ENCODE results near the gene NXPH1.
A peak's percentile ranks its signal among the peaks of the same experiment; 100 is the strongest.

Gene NXPH1

DNA sequence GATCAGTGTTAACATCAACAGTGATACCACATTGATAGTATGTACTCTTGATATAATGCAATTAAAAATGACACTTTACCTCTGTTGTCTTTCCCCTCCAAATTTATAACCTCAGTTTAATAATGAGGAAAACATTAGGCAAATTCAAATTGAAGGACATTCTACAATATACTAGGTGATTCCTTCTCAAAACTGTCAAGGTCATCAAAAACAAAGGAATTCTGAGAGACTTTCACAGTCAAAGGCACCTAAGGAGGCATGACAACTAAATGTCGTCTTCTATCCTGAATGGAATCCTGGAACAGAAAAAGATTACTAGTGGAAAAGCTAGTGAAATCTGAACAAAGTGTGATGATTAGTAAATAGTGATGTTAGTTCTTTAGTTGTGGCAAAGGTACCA, 22.3 kb upstream of the NXPH1 start:
- Histone ChIP-seq H3K36me3 (ENCODE audit: control insufficient read depth, insufficient read depth, low read length) (no peaks in the 10 kb centered on the region), H3K27me3 (ENCODE audit: control insufficient read depth, insufficient read depth, low read length) (no peaks in the 10 kb centered on the region), H3K9me3 (ENCODE audit: control insufficient read depth, insufficient read depth, low read length) (no peaks in the 10 kb centered on the region), H3K27ac (ENCODE audit: low read depth, low read length) (no peak overlapping the region), H3K4me3 (ENCODE audit: low read depth, low read length) (no peak overlapping the region), H3K4me1 (ENCODE audit: control insufficient read depth, insufficient read depth, low read length) (no peaks in the 10 kb centered on the region), H3K9ac (ENCODE audit: low read depth, low read length) (no peak overlapping the region)

- Histone ChIP-seq H3K27ac (ENCODE audit: low read depth, low read length) (no peak overlapping the region), H3K4me3 (ENCODE audit: low read depth, low read length) (no peak overlapping the region), H3K36me3 (ENCODE audit: control insufficient read depth, insufficient read depth, low read length) (no peaks in the 10 kb centered on the region), H3K4me1 (ENCODE audit: control insufficient read depth, insufficient read depth, low read length) (no peaks in the 10 kb centered on the region), H3K9ac (ENCODE audit: low read depth, low read length) (no peak overlapping the region), H3K27me3 (ENCODE audit: control insufficient read depth, insufficient read depth, low read length) (no peaks in the 10 kb centered on the region), H3K9me3 (ENCODE audit: control insufficient read depth, insufficient read depth, low read length) (no peaks in the 10 kb centered on the region)
These were observed 19.8 kb upstream of the NXPH1 start for GRCh38 chr7:8413600-8413999.

- Histone ChIP-seq H3K27me3 (ENCODE audit: control insufficient read depth, insufficient read depth, low read length) (no peaks in the 10 kb centered on the region), H3K9me3 (ENCODE audit: control insufficient read depth, insufficient read depth, low read length) (no peaks in the 10 kb centered on the region), H3K4me1 (ENCODE audit: control insufficient read depth, insufficient read depth, low read length) (no peaks in the 10 kb centered on the region), H3K36me3 (ENCODE audit: control insufficient read depth, insufficient read depth, low read length) (no peaks in the 10 kb centered on the region), H3K27ac (ENCODE audit: low read depth, low read length) (no peak overlapping the region), H3K9ac (ENCODE audit: low read depth, low read length) (no peak overlapping the region), H3K4me3 (ENCODE audit: low read depth, low read length) (no peak overlapping the region)
These were observed 14.7 kb upstream of the NXPH1 start for GRCh38 chr7:8418629-8419245.

- Histone ChIP-seq H3K36me3 (ENCODE audit: control insufficient read depth, insufficient read depth, low read length) (no peaks in the 10 kb centered on the region), H3K4me3 (ENCODE audit: low read depth, low read length) (no peak overlapping the region), H3K4me1 (ENCODE audit: control insufficient read depth, insufficient read depth, low read length) (no peaks in the 10 kb centered on the region), H3K27ac (ENCODE audit: low read depth, low read length) (no peak overlapping the region), H3K9me3 (ENCODE audit: control insufficient read depth, insufficient read depth, low read length) (no peaks in the 10 kb centered on the region), H3K9ac (ENCODE audit: low read depth, low read length) (no peak overlapping the region), H3K27me3 (ENCODE audit: control insufficient read depth, insufficient read depth, low read length) (no peaks in the 10 kb centered on the region)
These were observed 11.2 kb upstream of the NXPH1 start for GRCh38 chr7:8422177-8422576.

- no peaks in the 10 kb centered on the region for H3K36me3 ChIP-seq (ENCODE audit: control insufficient read depth, insufficient read depth, low read length)
- H3K4me1 ChIP-seq (ENCODE audit: control insufficient read depth, insufficient read depth, low read length) = no peaks in the 10 kb centered on the region
- no peak overlapping the region for H3K27ac ChIP-seq (ENCODE audit: low read depth, low read length)
- H3K9me3 ChIP-seq (ENCODE audit: control insufficient read depth, insufficient read depth, low read length) = no peaks in the 10 kb centered on the region
- H3K4me3 ChIP-seq (ENCODE audit: low read depth, low read length) = no peak overlapping the region
- H3K27me3 ChIP-seq (ENCODE audit: control insufficient read depth, insufficient read depth, low read length) = no peaks in the 10 kb centered on the region
- no peak overlapping the region for H3K9ac ChIP-seq (ENCODE audit: low read depth, low read length)
These were observed 10.4 kb upstream of the NXPH1 start for GRCh38 chr7:8423057-8423456.

DNA sequence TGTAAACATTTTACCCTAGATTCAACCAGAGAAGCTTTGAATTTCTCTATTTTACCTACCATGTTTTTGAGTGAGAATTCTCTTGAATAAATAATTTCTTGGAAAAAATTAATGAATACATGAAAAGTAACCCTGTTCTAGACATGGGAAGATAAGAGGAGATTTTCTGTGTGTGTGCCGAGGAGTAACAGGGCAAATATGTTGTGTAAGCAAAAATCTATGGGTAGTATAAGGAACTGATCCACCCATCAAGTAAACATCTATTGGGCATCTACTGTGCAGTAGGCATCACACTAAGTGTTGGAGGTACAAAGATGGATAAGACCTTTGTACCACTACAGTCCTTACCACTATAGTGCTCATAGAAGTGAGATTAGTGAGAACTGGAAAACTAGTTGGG, 8.2 kb upstream of the NXPH1 start:
- Histone ChIP-seq H3K36me3 (ENCODE audit: control insufficient read depth, insufficient read depth, low read length) (no peaks in the 10 kb centered on the region), H3K4me3 (ENCODE audit: low read depth, low read length) (no peak overlapping the region), H3K27ac (ENCODE audit: low read depth, low read length) (no peak overlapping the region), H3K9me3 (ENCODE audit: control insufficient read depth, insufficient read depth, low read length) (no peaks in the 10 kb centered on the region), H3K9ac (ENCODE audit: low read depth, low read length) (no peak overlapping the region), H3K4me1 (ENCODE audit: control insufficient read depth, insufficient read depth, low read length) (no peaks in the 10 kb centered on the region), H3K27me3 (ENCODE audit: control insufficient read depth, insufficient read depth, low read length) (peaks cover 2% of the 10 kb centered on the region)

DNA sequence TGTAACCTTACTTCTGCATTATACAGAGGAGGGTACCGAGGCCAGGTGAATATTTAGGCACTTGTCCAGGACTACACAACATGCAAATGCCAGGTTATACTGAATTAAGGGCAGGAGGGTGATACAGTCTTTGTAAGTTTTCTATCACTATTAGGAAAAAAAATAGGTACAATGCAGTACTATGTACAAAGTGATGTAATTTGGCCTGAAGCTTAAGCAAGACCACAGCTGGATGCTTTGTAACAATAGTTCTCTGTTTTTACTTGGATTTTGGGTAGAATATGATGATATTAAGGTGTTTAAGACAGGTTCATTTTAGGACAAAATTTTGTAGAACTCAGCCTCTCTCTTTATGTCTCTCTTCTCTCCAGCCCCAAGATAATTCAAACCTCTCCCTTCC, 2.8 kb upstream of the NXPH1 start:
- Histone ChIP-seq H3K4me3 (ENCODE audit: low read depth, low read length) (no peak overlapping the region), H3K27me3 (ENCODE audit: control insufficient read depth, insufficient read depth, low read length) (peaks cover 56% of the 10 kb centered on the region), H3K4me1 (ENCODE audit: control insufficient read depth, insufficient read depth, low read length) (peaks cover 10% of the 10 kb centered on the region), H3K27ac (ENCODE audit: low read depth, low read length) (no peak overlapping the region), H3K9me3 (ENCODE audit: control insufficient read depth, insufficient read depth, low read length) (no peaks in the 10 kb centered on the region), H3K9ac (ENCODE audit: low read depth, low read length) (no peak overlapping the region), H3K36me3 (ENCODE audit: control insufficient read depth, insufficient read depth, low read length) (no peaks in the 10 kb centered on the region)

DNA sequence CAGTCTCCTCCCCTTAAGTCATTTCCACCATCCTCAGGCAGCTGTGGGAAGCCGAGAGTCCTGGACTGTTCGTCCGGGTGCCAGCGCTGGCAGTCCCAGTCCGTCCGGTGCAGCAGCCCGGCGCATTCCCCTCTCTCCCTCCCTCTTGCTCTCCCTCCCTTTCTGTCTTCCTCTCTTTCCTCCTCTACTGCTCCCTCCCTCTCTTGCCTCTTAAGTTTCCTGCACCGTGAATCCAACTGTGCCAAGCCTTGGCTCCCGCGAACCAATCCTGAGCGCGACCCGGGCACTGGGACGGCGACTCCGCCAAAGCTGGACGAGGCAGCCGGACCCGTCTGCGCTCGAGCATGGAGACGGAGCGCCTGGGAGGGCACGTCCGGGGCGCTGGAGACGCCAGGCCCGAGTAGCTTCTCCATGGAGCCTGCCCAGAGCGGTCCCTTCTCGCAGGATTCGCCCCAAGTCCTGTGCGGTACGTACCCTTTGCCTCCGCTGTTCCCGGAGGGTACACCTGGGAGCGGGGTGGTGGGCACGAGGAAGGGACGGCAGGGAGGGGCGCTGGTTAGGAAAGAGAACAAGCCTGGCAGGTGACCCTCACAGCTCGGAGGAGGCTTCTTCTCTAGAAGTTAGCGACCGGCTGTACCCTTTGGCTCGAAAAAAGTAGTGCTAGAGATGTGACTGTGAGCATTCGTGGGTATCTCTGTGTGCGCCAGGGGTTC, 1.0 kb downstream of the NXPH1 start:
- H3K9ac ChIP-seq (ENCODE audit: low read depth, low read length) = no peak overlapping the region
- peaks cover 93% of the 10 kb centered on the region for H3K27me3 ChIP-seq (ENCODE audit: control insufficient read depth, insufficient read depth, low read length)
- H3K36me3 ChIP-seq (ENCODE audit: control insufficient read depth, insufficient read depth, low read length) = no peaks in the 10 kb centered on the region
- peak overlapping the region; percentile 69 for H3K4me3 ChIP-seq (ENCODE audit: low read depth, low read length)
- H3K4me1 ChIP-seq (ENCODE audit: control insufficient read depth, insufficient read depth, low read length) = peaks cover 23% of the 10 kb centered on the region
- H3K9me3 ChIP-seq (ENCODE audit: control insufficient read depth, insufficient read depth, low read length) = no peaks in the 10 kb centered on the region
- no peak overlapping the region for H3K27ac ChIP-seq (ENCODE audit: low read depth, low read length)

- Histone ChIP-seq H3K4me1 (ENCODE audit: control insufficient read depth, insufficient read depth, low read length) (peaks cover 23% of the 10 kb centered on the region), H3K27me3 (ENCODE audit: control insufficient read depth, insufficient read depth, low read length) (peaks cover 100% of the 10 kb centered on the region), H3K9me3 (ENCODE audit: control insufficient read depth, insufficient read depth, low read length) (no peaks in the 10 kb centered on the region), H3K27ac (ENCODE audit: low read depth, low read length) (no peak overlapping the region), H3K9ac (ENCODE audit: low read depth, low read length) (no peak overlapping the region), H3K36me3 (ENCODE audit: control insufficient read depth, insufficient read depth, low read length) (no peaks in the 10 kb centered on the region), H3K4me3 (ENCODE audit: low read depth, low read length) (peak overlapping the region; percentile 69)
These were observed 1.7 kb downstream of the NXPH1 start for GRCh38 chr7:8435095-8435494.

DNA sequence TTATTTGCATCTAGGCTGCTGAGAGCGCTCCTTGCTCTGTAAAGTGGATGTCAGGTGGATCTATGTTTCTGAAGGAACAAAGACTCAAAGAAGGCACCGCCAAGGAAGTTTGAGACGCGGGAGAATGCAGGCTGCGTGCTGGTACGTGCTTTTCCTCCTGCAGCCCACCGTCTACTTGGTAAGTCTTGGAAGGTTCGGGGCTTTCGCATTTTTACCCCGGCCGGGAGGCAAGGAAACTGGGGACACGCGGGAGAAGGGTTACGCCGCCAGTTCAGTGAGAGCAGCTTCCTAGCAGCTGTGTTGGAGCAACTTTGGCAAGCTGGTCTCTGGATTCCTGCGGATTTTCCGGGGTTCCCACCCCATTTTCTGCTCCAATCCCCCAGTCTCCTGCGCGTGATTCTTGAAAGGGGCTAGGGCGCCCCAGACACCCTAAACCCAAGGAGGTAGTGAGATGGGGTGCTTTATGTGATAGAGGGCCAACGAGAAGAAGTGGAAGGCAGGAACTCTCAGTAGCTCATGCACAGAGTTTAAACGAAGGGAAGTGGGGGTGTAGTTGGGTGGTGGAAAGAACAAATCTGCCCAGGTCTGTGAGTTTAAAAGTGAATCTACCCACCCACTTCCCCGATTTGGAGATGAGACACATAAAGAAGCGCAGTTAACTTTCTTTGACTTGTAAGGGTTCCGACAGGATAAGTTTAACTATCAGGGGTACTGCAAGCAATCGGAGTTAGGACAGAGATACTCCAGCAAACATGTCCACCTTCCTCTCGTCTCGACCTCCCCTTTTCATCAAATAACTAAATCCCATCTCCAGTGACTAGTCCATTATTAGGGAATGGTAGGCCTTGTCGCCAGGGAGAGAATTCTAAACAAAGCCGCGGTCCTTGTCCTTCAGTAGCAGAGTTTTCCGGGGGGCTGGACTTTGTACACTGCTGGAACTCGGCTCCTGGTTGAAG, 2.5 kb downstream of the NXPH1 start:
- H3K27ac ChIP-seq (ENCODE audit: low read depth, low read length) = no peak overlapping the region
- no peaks in the 10 kb centered on the region for H3K9me3 ChIP-seq (ENCODE audit: control insufficient read depth, insufficient read depth, low read length)
- H3K9ac ChIP-seq (ENCODE audit: low read depth, low read length) = no peak overlapping the region
- no peaks in the 10 kb centered on the region for H3K36me3 ChIP-seq (ENCODE audit: control insufficient read depth, insufficient read depth, low read length)
- peaks cover 100% of the 10 kb centered on the region for H3K27me3 ChIP-seq (ENCODE audit: control insufficient read depth, insufficient read depth, low read length)
- H3K4me1 ChIP-seq (ENCODE audit: control insufficient read depth, insufficient read depth, low read length) = peaks cover 29% of the 10 kb centered on the region
- peak overlapping the region; percentile 69 for H3K4me3 ChIP-seq (ENCODE audit: low read depth, low read length)

DNA sequence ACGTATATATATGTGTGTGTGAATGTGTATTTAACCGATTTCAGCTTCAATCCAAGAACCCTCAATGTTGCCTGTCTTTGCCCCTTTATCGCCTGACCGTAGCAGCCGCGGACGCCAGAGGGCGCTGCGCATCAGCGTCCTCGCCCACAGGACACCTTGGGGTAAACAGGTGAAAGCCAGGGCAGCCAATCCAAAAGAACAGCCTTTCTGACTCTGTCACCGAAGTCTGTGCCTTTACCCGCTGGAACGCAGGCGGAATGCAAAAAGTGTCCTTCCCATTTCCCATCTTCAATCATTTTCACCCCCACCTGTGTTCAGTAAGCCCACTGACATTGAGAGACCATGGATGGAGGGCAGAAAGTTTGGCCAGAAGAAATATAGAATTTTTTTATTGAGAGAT, 3.6 kb downstream of the NXPH1 start:
- no peaks in the 10 kb centered on the region for H3K9me3 ChIP-seq (ENCODE audit: control insufficient read depth, insufficient read depth, low read length)
- H3K4me1 ChIP-seq (ENCODE audit: control insufficient read depth, insufficient read depth, low read length) = peaks cover 36% of the 10 kb centered on the region
- no peaks in the 10 kb centered on the region for H3K36me3 ChIP-seq (ENCODE audit: control insufficient read depth, insufficient read depth, low read length)
- peaks cover 97% of the 10 kb centered on the region for H3K27me3 ChIP-seq (ENCODE audit: control insufficient read depth, insufficient read depth, low read length)
- H3K4me3 ChIP-seq (ENCODE audit: low read depth, low read length) = peak overlapping the region; percentile 52
- no peak overlapping the region for H3K9ac ChIP-seq (ENCODE audit: low read depth, low read length)
- H3K27ac ChIP-seq (ENCODE audit: low read depth, low read length) = no peak overlapping the region
